Activated T-cell treated with anti-CD3 and anti-CD28 coated beads for 4 hours (primary cell): Measurements from ENCODE around the gene INSYN1.

Experiments used
- DNase-seq: peaks from one replicate; pipeline ENCODE4 v3.0.0-alpha.2; 2020

The INSYN1 gene

GRCh38 chr15:73773428-73773827 is 20.3 kb upstream of the INSYN1 start:
- no peak for DNase-seq

GRCh38 chr15:73771385-73772045 is 18.4 kb upstream of the INSYN1 start:
- no peak for DNase-seq

GRCh38 chr15:73770050-73770449 is 16.9 kb upstream of the INSYN1 start:
- DNase-seq: no peak

GRCh38 chr15:73767806-73768501 is 14.8 kb upstream of the INSYN1 start:
- no peak for DNase-seq

GRCh38 chr15:73766598-73766997 is 13.4 kb upstream of the INSYN1 start:
- DNase-seq: no peak

GRCh38 chr15:73765778-73766177 is 12.6 kb upstream of the INSYN1 start:
- no peak for DNase-seq

- DNase-seq: no peak
Measured at GRCh38 chr15:73763931-73764330, 10.8 kb upstream of the INSYN1 start.

GRCh38 chr15:73760330-73761329 is 7.5 kb upstream of the INSYN1 start:
- DNase-seq: no peak

GRCh38 chr15:73758461-73758860 is 5.3 kb upstream of the INSYN1 start:
- no peak for DNase-seq

- no peak for DNase-seq
Measured at GRCh38 chr15:73757571-73757970, 4.4 kb upstream of the INSYN1 start.

GRCh38 chr15:73756947-73757513 is 3.9 kb upstream of the INSYN1 start:
- DNase-seq: no peak

- DNase-seq: no peak
Measured at GRCh38 chr15:73756390-73756789, 3.2 kb upstream of the INSYN1 start.

GRCh38 chr15:73755946-73756345 is 2.8 kb upstream of the INSYN1 start:
- no peak for DNase-seq

GRCh38 chr15:73755481-73755880 is 2.3 kb upstream of the INSYN1 start:
- no peak for DNase-seq

GRCh38 chr15:73754461-73754860 is 1.3 kb upstream of the INSYN1 start:
- DNase-seq: no peak

GRCh38 chr15:73752806-73753193 is 351 bp downstream of the INSYN1 start:
- DNase-seq: no peak

- no peak for DNase-seq
Measured at GRCh38 chr15:73751899-73752805, 999 bp downstream of the INSYN1 start.

GRCh38 chr15:73751511-73751898 is 1.6 kb downstream of the INSYN1 start:
- DNase-seq: no peak

GRCh38 chr15:73750951-73751350 is 2.2 kb downstream of the INSYN1 start:
- DNase-seq: no peak

- DNase-seq: no peak
Measured at GRCh38 chr15:73750438-73750837, 2.7 kb downstream of the INSYN1 start.

GRCh38 chr15:73749971-73750370 is 3.2 kb downstream of the INSYN1 start:
- no peak for DNase-seq

- DNase-seq: no peak
Measured at GRCh38 chr15:73749533-73749932, 3.6 kb downstream of the INSYN1 start.
